GM12878 (cell line): ENCODE results near the gene ZNRF3. TPM values are rescaled to one million over a fixed set of nuclear protein-coding genes. Genes with fewer than 3 reads are reported as not detected.

Experiments used
- EP300 ChIP-seq, 2 experiments: fragments of 150-350 bp in 1 of 2; IDR thresholded peaks; 2 replicates each; pipeline ENCODE4 v1.6.1; 2011 to 2012; ENCODE audit warnings: low read depth in 2 of 2, low read length in 2 of 2, borderline replicate concordance in 1 of 2, improper control_type of control experiment in 1 of 2, inconsistent platforms in 1 of 2; ENCODE audit not compliant: control insufficient read depth in 1 of 2
- GATAD2B ChIP-seq: fragments of 450-650 bp; conservative IDR thresholded peaks from 2 replicates; pipeline ENCODE4 v1.6.1; 2017; ENCODE audit warnings: low read depth, mild to moderate bottlenecking, moderate library complexity
- IKZF2 ChIP-seq, 2 experiments: fragments of 450-650 bp; IDR thresholded peaks; 2 replicates each; pipeline ENCODE4 v1.6.1; 2017; ENCODE audit warnings: mild to moderate bottlenecking in 2 of 2, moderate library complexity in 2 of 2
- MTA2 ChIP-seq: fragments of 450-650 bp; IDR thresholded peaks from 2 replicates; pipeline ENCODE4 v1.6.1; 2016; ENCODE audit warnings: low read depth, mild to moderate bottlenecking, moderate library complexity
- NBN ChIP-seq: fragments of 450-650 bp; IDR thresholded peaks from 2 replicates; pipeline ENCODE4 v1.6.1; 2016
- PAX5 ChIP-seq: IDR thresholded peaks from 2 replicates; pipeline ENCODE4 v1.6.1; 2011; ENCODE audit warnings: low read depth, low read length, borderline replicate concordance
- PKNOX1 ChIP-seq: fragments of 450-650 bp; IDR thresholded peaks from 2 replicates; pipeline ENCODE4 v1.6.1; 2016; ENCODE audit warnings: mild to moderate bottlenecking
- SMAD5 ChIP-seq: IDR thresholded peaks from 2 replicates; pipeline ENCODE4 v1.6.1; 2016; ENCODE audit warnings: antibody characterized with exemption, low read depth
- STAT3 ChIP-seq: IDR thresholded peaks from 2 replicates; pipeline ENCODE4 v1.6.1; 2011; ENCODE audit warnings: low read depth, low read length, improper control_type of control experiment
- TCF7 ChIP-seq: IDR thresholded peaks from 2 replicates; pipeline ENCODE4 v1.6.1; 2014; ENCODE audit warnings: antibody characterized with exemption, borderline replicate concordance
- polyA plus RNA-seq, 11 experiments: library from polyadenylated mRNA; depleted of rRNA in 4 of 11; unstranded in 6 of 11; stranded (reverse) in 5 of 11; fragments of >200 nt; fragmentation: Nextera tagmentation in 4 of 11; fragmentation: Illumina TruSeq in 1 of 11; extraction: Ambion mirVana in 4 of 11; extraction: Trizol in 1 of 11; gene quantifications; 1 replicate in 1 of 11; 2 replicates in 10 of 11; pipeline versions ENCODE4 v1.2.1 to v1.2.3, GENCODE V29; 2011 to 2016; ENCODE audit warnings: inconsistent platforms in 2 of 11, missing spikeins in 2 of 11, low read depth in 1 of 11
- total RNA-seq, 4 experiments: library from RNA; depleted of rRNA in 3 of 4; stranded (reverse); fragments of >200 nt in 3 of 4; fragmentation: Illumina TruSeq in 1 of 4; extraction: Trizol in 1 of 4; gene quantifications; 2 replicates each; pipeline versions ENCODE4 v1.2.1 to v1.2.3, GENCODE V29; 2013 to 2021
- TF ChIP-seq, protein P1 (sequence below): fragments of 450-650 bp; IDR thresholded peaks from 2 replicates; pipeline ENCODE4 v1.6.1; 2017; ENCODE audit warnings: mild to moderate bottlenecking, moderate library complexity
- TF ChIP-seq, protein P2 (sequence below): fragments of 450-650 bp; IDR thresholded peaks from 2 replicates; pipeline ENCODE4 v1.6.1; 2016; ENCODE audit warnings: mild to moderate bottlenecking
- TF ChIP-seq, protein P3 (sequence below): fragments of 450-650 bp; IDR thresholded peaks from 2 replicates; pipeline ENCODE4 v1.6.1; 2017; ENCODE audit warnings: mild to moderate bottlenecking, low read depth, inconsistent platforms; ENCODE audit not compliant: poor library complexity, severe bottlenecking
- TF ChIP-seq, protein P4 (sequence below): fragments of 450-650 bp; formaldehyde crosslinking; IDR thresholded peaks from 2 replicates; pipeline ENCODE4 v1.4.0; 2020; ENCODE audit warnings: mild to moderate bottlenecking, moderate library complexity

ZNRF3 gene
- total and polyA plus RNA-seq, 10 of the 15 experiments (the other 5 are each of a cell fraction or from before 2014, with no cell fraction given), result 0.05 to 2.4 (median 0.46) TPM

- peak; percentile 74 for TF ChIP-seq PKNOX1
- TF ChIP-seq NBN, result peak; percentile 73; the same call in 1 of the 2 replicates
- TF ChIP-seq, protein P1, sequence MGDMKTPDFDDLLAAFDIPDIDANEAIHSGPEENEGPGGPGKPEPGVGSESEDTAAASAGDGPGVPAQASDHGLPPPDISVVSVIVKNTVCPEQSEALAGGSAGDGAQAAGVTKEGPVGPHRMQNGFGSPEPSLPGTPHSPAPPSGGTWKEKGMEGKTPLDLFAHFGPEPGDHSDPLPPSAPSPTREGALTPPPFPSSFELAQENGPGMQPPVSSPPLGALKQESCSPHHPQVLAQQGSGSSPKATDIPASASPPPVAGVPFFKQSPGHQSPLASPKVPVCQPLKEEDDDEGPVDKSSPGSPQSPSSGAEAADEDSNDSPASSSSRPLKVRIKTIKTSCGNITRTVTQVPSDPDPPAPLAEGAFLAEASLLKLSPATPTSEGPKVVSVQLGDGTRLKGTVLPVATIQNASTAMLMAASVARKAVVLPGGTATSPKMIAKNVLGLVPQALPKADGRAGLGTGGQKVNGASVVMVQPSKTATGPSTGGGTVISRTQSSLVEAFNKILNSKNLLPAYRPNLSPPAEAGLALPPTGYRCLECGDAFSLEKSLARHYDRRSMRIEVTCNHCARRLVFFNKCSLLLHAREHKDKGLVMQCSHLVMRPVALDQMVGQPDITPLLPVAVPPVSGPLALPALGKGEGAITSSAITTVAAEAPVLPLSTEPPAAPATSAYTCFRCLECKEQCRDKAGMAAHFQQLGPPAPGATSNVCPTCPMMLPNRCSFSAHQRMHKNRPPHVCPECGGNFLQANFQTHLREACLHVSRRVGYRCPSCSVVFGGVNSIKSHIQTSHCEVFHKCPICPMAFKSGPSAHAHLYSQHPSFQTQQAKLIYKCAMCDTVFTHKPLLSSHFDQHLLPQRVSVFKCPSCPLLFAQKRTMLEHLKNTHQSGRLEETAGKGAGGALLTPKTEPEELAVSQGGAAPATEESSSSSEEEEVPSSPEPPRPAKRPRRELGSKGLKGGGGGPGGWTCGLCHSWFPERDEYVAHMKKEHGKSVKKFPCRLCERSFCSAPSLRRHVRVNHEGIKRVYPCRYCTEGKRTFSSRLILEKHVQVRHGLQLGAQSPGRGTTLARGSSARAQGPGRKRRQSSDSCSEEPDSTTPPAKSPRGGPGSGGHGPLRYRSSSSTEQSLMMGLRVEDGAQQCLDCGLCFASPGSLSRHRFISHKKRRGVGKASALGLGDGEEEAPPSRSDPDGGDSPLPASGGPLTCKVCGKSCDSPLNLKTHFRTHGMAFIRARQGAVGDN, result peak; percentile 90
- peak; percentile 87 for TF ChIP-seq TCF7
- no peak for TF ChIP-seq SMAD5
- TF ChIP-seq IKZF2 (IDR thresholded peaks at IDR 0.05), result peak; percentile 41 to 70; a peak in 2 of 4 replicates
- 0 out of 2 replicates have a peak, but pooled peaks have one; percentile 7 for TF ChIP-seq PAX5
- 0 out of 2 replicates have a peak, but pooled peaks have one; percentile 24 for TF ChIP-seq STAT3
- TF ChIP-seq, protein P2, sequence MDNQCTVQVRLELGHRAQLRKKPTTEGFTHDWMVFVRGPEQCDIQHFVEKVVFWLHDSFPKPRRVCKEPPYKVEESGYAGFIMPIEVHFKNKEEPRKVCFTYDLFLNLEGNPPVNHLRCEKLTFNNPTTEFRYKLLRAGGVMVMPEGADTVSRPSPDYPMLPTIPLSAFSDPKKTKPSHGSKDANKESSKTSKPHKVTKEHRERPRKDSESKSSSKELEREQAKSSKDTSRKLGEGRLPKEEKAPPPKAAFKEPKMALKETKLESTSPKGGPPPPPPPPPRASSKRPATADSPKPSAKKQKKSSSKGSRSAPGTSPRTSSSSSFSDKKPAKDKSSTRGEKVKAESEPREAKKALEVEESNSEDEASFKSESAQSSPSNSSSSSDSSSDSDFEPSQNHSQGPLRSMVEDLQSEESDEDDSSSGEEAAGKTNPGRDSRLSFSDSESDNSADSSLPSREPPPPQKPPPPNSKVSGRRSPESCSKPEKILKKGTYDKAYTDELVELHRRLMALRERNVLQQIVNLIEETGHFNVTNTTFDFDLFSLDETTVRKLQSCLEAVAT, result peak; percentile 31; the same call in 1 of the 2 replicates
- TF ChIP-seq, protein P3, sequence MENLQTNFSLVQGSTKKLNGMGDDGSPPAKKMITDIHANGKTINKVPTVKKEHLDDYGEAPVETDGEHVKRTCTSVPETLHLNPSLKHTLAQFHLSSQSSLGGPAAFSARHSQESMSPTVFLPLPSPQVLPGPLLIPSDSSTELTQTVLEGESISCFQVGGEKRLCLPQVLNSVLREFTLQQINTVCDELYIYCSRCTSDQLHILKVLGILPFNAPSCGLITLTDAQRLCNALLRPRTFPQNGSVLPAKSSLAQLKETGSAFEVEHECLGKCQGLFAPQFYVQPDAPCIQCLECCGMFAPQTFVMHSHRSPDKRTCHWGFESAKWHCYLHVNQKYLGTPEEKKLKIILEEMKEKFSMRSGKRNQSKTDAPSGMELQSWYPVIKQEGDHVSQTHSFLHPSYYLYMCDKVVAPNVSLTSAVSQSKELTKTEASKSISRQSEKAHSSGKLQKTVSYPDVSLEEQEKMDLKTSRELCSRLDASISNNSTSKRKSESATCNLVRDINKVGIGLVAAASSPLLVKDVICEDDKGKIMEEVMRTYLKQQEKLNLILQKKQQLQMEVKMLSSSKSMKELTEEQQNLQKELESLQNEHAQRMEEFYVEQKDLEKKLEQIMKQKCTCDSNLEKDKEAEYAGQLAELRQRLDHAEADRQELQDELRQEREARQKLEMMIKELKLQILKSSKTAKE, result peak; percentile 34
- peak; percentile 66; the same call in 1 of the 2 replicates for TF ChIP-seq GATAD2B
- TF ChIP-seq, protein P4, sequence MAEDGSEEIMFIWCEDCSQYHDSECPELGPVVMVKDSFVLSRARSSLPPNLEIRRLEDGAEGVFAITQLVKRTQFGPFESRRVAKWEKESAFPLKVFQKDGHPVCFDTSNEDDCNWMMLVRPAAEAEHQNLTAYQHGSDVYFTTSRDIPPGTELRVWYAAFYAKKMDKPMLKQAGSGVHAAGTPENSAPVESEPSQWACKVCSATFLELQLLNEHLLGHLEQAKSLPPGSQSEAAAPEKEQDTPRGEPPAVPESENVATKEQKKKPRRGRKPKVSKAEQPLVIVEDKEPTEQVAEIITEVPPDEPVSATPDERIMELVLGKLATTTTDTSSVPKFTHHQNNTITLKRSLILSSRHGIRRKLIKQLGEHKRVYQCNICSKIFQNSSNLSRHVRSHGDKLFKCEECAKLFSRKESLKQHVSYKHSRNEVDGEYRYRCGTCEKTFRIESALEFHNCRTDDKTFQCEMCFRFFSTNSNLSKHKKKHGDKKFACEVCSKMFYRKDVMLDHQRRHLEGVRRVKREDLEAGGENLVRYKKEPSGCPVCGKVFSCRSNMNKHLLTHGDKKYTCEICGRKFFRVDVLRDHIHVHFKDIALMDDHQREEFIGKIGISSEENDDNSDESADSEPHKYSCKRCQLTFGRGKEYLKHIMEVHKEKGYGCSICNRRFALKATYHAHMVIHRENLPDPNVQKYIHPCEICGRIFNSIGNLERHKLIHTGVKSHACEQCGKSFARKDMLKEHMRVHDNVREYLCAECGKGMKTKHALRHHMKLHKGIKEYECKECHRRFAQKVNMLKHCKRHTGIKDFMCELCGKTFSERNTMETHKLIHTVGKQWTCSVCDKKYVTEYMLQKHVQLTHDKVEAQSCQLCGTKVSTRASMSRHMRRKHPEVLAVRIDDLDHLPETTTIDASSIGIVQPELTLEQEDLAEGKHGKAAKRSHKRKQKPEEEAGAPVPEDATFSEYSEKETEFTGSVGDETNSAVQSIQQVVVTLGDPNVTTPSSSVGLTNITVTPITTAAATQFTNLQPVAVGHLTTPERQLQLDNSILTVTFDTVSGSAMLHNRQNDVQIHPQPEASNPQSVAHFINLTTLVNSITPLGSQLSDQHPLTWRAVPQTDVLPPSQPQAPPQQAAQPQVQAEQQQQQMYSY (CRISPR knock-in tag), result 0 out of 2 replicates have a peak, but pooled peaks have one; percentile 14
- TF ChIP-seq MTA2, result peak; percentile 76; the same call in 1 of the 2 replicates
- TF ChIP-seq EP300 (IDR thresholded peaks at IDR 0.05; ENCODE audit: borderline replicate concordance in 1 of 2, control insufficient read depth in 1 of 2, low read depth in 2 of 2, low read length in 2 of 2), result peak in 1 of 2 experiments; percentile 43; a peak in 1 of 4 replicates
These were observed 37.6 kb downstream of the ZNRF3 start (continued) for GRCh38 chr22:28920757-28921584.
